Neural cell (in vitro differentiated cells): ENCODE results near the gene DAPK2. TPM values are rescaled to one million over a fixed set of nuclear protein-coding genes. Genes with fewer than 3 reads are reported as not detected.

ENCODE experiments used
- H2AFZ ChIP-seq: fragments of 200-600, 300-800 bp; sonication (generic), shearing (Covaris generic); 2 replicates; pipeline ENCODE4 v1.6.0; 2014; ENCODE audit warnings: low read depth, mild to moderate bottlenecking, antibody characterized with exemption, low read length, moderate library complexity
- H3F3A ChIP-seq: fragments of 200-600 bp; shearing (Covaris generic); 2 replicates; pipeline ENCODE4 v1.6.1; 2016; ENCODE audit warnings: mild to moderate bottlenecking, moderate library complexity, mixed read lengths, antibody characterized with exemption, low read length; ENCODE audit not compliant: insufficient read depth, poor library complexity, severe bottlenecking
- H3K27ac ChIP-seq: fragments of 200-600, 300-800 bp; sonication (generic), shearing (Covaris generic); 2 replicates; pipeline ENCODE4 v1.5.1; 2014; ENCODE audit warnings: mild to moderate bottlenecking, low read length, moderate library complexity
- H3K27me3 ChIP-seq: fragments of 300-800, 200-600 bp; sonication (generic), shearing (Covaris generic); 2 replicates; pipeline ENCODE4 v1.6.0; 2014; ENCODE audit warnings: mild to moderate bottlenecking, low read depth, low read length, moderate library complexity; ENCODE audit not compliant: insufficient read depth
- H3K36me3 ChIP-seq: fragments of 300-800, 200-600 bp; sonication (generic), shearing (Covaris generic); 2 replicates; pipeline ENCODE4 v1.5.1; 2014; ENCODE audit warnings: mild to moderate bottlenecking, antibody characterized with exemption, low read length, moderate library complexity; ENCODE audit not compliant: insufficient read depth
- H3K4me2 ChIP-seq: fragments of 300-800, 200-600 bp; sonication (generic), shearing (Covaris generic); 2 replicates; pipeline ENCODE4 v1.6.0; 2014; ENCODE audit warnings: mild to moderate bottlenecking, low read length
- H3K4me3 ChIP-seq: fragments of 300-800, 200-600 bp; sonication (generic), shearing (Covaris generic); 2 replicates; pipeline ENCODE4 v1.5.1; 2014; ENCODE audit warnings: mild to moderate bottlenecking, low read length, moderate library complexity
- H3K79me2 ChIP-seq: fragments of 200-600 bp; shearing (Covaris generic); replicated peaks from 2 replicates; pipeline ENCODE4 v1.6.0; 2014; ENCODE audit warnings: mild to moderate bottlenecking, low read length, moderate library complexity; ENCODE audit not compliant: insufficient read depth
- H3K9ac ChIP-seq: fragments of 300-800, 200-600 bp; sonication (generic), shearing (Covaris generic); 2 replicates; pipeline ENCODE4 v1.6.1; 2016; ENCODE audit warnings: mild to moderate bottlenecking, low read length, mixed read lengths
- H3K9me2 ChIP-seq: fragments of 200-600 bp; shearing (Covaris generic); 2 replicates; pipeline ENCODE4 v1.6.1; 2016; ENCODE audit warnings: mild to moderate bottlenecking, low read length, mixed read lengths; ENCODE audit not compliant: insufficient read depth
- H3K9me3 ChIP-seq: fragments of 200-600, 300-800 bp; sonication (generic), shearing (Covaris generic); 2 replicates; pipeline ENCODE4 v1.6.1; 2016; ENCODE audit warnings: mild to moderate bottlenecking, mixed run types, low read length, moderate library complexity, mixed read lengths
- H4K20me1 ChIP-seq: fragments of 200-600 bp; shearing (Covaris generic); 2 replicates; pipeline ENCODE4 v1.6.1; 2016; ENCODE audit warnings: mild to moderate bottlenecking, mixed run types; ENCODE audit not compliant: insufficient read depth
- EP300 ChIP-seq: fragments of 450-650 bp; conservative IDR thresholded peaks from 2 replicates; pipeline ENCODE4 v1.6.1; 2014; ENCODE audit warnings: antibody characterized with exemption, mild to moderate bottlenecking, moderate library complexity; ENCODE audit not compliant: poor library complexity, severe bottlenecking
- EZH2 ChIP-seq: fragments of 200-600, 300-800 bp; shearing (Covaris generic), sonication (generic); IDR thresholded peaks from 2 replicates; pipeline ENCODE4 v1.6.1; 2014; ENCODE audit warnings: antibody characterized with exemption, low read length, borderline replicate concordance, mild to moderate bottlenecking; ENCODE audit not compliant: insufficient read depth, poor library complexity, severe bottlenecking
- MXI1 ChIP-seq: fragments of 450-650 bp; conservative IDR thresholded peaks from 2 replicates; pipeline ENCODE4 v1.6.1; 2014; ENCODE audit warnings: antibody characterized with exemption, mild to moderate bottlenecking; ENCODE audit not compliant: poor library complexity, severe bottlenecking
- POLR2AphosphoS5 ChIP-seq: IDR thresholded peaks from 2 replicates; pipeline ENCODE4 v1.6.1; 2012
- RAD21 ChIP-seq: fragments of 450-650 bp; conservative IDR thresholded peaks from 2 replicates; pipeline ENCODE4 v1.6.1; 2014; ENCODE audit warnings: antibody characterized with exemption, mild to moderate bottlenecking, moderate library complexity
- REST ChIP-seq: IDR thresholded peaks from 2 replicates; pipeline ENCODE4 v1.6.1; 2012; ENCODE audit warnings: borderline replicate concordance
- SMC3 ChIP-seq: fragments of 450-650 bp; conservative IDR thresholded peaks from 2 replicates; pipeline ENCODE4 v1.6.1; 2014; ENCODE audit warnings: antibody characterized with exemption, mild to moderate bottlenecking, moderate library complexity; ENCODE audit not compliant: poor library complexity
- TAF1 ChIP-seq: IDR thresholded peaks from 2 replicates; pipeline ENCODE4 v1.6.1; 2012; ENCODE audit warnings: low read depth
- polyA plus RNA-seq: library from polyadenylated mRNA; depleted of rRNA; stranded (reverse); fragments of >200 nt; gene quantifications from 2 replicates; pipeline ENCODE4 v1.2.3, GENCODE V29; 2014
- TF ChIP-seq, protein P1 (sequence below): fragments of 450-650 bp; IDR thresholded peaks from 2 replicates; pipeline ENCODE4 v1.5.1; 2014; ENCODE audit warnings: antibody characterized with exemption, mild to moderate bottlenecking, moderate library complexity; ENCODE audit not compliant: poor library complexity, severe bottlenecking

DAPK2 gene
- polyA plus RNA-seq, 1 donor from 2014 or later: 0.78 TPM

DNA sequence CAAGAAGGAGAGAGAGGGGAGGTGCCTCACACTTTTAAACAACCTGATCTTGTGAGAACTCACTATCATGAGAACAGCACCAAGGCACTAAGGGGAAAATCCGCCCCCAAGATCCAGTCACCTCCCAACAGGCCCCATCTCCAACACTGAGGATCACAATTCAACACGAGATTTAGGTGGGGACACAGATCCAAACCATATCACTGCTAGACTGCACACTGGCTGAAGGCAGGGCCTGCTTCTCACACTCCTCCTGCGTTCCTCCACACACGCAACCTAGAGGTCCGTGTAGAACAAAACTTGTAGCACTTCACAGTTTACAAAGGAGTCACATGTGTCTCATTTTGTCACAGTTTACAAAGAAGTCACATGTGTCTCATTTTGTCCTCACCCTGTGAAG is 97.8 kb downstream of the DAPK2 start:
- Histone ChIP-seq H3K9ac (no peak overlapping the region), H3K36me3 (no peaks in the 10 kb centered on the region), H3K27me3 (no peaks in the 10 kb centered on the region), H3K27ac (no peak overlapping the region), H3K9me2 (no peaks in the 10 kb centered on the region), H3K9me3 (no peaks in the 10 kb centered on the region), H3F3A (no peaks in the 10 kb centered on the region), H3K79me2 (no peaks in the 10 kb centered on the region), H3K4me3 (no peak overlapping the region), H2AFZ (no peak overlapping the region), H4K20me1 (no peaks in the 10 kb centered on the region), H3K4me2 (no peak overlapping the region)
- TF ChIP-seq RAD21 (no peak), SMC3 (no peak), REST (no peak), EZH2 (no peak), EP300 (no peak), TAF1 (no peak), POLR2AphosphoS5 (no peak), MXI1 (no peak)
- TF ChIP-seq, protein P1, sequence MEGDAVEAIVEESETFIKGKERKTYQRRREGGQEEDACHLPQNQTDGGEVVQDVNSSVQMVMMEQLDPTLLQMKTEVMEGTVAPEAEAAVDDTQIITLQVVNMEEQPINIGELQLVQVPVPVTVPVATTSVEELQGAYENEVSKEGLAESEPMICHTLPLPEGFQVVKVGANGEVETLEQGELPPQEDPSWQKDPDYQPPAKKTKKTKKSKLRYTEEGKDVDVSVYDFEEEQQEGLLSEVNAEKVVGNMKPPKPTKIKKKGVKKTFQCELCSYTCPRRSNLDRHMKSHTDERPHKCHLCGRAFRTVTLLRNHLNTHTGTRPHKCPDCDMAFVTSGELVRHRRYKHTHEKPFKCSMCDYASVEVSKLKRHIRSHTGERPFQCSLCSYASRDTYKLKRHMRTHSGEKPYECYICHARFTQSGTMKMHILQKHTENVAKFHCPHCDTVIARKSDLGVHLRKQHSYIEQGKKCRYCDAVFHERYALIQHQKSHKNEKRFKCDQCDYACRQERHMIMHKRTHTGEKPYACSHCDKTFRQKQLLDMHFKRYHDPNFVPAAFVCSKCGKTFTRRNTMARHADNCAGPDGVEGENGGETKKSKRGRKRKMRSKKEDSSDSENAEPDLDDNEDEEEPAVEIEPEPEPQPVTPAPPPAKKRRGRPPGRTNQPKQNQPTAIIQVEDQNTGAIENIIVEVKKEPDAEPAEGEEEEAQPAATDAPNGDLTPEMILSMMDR: no peak

GRCh38 chr15:63947228-63947627 is 99.1 kb downstream of the DAPK2 start:
- H3K79me2 ChIP-seq: no peaks in the 10 kb centered on the region
- no peak overlapping the region for H3K9ac ChIP-seq
- no peaks in the 10 kb centered on the region for H3K9me2 ChIP-seq
- H3K4me3 ChIP-seq: no peak overlapping the region
- no peak overlapping the region for H3K4me2 ChIP-seq
- H3K9me3 ChIP-seq: no peaks in the 10 kb centered on the region
- no peak overlapping the region for H2AFZ ChIP-seq
- H3K36me3 ChIP-seq: no peaks in the 10 kb centered on the region
- no peaks in the 10 kb centered on the region for H3F3A ChIP-seq
- H3K27me3 ChIP-seq: no peaks in the 10 kb centered on the region
- H3K27ac ChIP-seq: no peak overlapping the region
- TF ChIP-seq EZH2: no peak
- TF ChIP-seq SMC3: no peak
- TF ChIP-seq MXI1: no peak
- TF ChIP-seq REST: no peak
- TF ChIP-seq EP300: no peak
- TF ChIP-seq POLR2AphosphoS5: no peak
- no peak for TF ChIP-seq RAD21
- H4K20me1 ChIP-seq: no peaks in the 10 kb centered on the region
